GM21447 (cell line): Measurements from ENCODE around the gene L2HGDH.
"Not testable (repeated sequence)": the region's sequence is repeated elsewhere in the genome, so short reads cannot be mapped to it uniquely, and the experiment has no call there.

ENCODE experiments used
- ATAC-seq: cut with Tn5 transposase; IDR thresholded peaks from one replicate; pipeline ENCODE4 v1.9.1; 2021; ENCODE audit not compliant: unreplicated experiment

The L2HGDH gene

DNA sequence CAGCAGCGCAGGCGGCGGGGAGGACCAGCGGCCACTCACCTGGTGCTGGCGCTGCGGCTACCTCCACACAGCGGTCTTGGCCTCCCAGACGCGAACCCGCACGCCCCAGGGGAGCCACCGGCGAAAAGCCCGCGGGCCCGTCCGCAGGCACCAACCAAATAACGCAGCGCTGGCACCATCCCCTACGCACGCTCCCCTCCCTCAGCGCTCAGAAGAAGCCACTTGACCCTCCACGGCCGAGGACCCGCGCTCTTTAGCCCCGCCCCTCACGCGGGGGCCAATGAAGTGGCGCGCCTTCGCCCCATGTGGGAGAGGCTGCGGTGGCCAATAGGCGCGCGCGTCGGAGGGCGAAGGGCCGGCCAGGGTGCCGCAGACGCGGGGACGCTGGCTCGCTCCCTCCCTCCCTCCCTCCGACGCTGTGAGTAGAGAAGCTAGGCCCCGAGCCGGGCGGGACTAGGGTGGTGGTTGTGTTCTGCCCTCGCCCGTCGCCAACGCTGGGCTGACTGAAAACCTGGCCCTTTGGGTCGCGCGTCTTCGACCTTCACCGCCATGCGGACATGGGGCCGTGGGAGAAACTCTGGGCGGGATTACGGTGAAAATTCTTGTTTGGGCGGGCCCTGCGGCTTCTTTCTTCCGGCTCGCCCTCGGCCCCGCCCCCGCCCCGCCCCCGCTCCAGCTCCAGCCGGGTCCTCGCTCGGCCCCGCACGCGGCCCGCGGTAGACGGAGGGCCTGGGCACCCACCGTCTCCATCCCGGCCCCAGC lies at the start of gene L2HGDH, which contains the start of gene DMAC2L:
TSS of gene L2HGDH (minus strand) at position 258 of the 762 bp plus-strand sequence. CDS start at position 179, 79 bp downstream.
TSS of gene DMAC2L (plus strand) at position 353 of the 762 bp plus-strand sequence. CDS start 9,164 bp downstream, outside the sequence.
- ATAC-seq: peak; percentile 87

DNA sequence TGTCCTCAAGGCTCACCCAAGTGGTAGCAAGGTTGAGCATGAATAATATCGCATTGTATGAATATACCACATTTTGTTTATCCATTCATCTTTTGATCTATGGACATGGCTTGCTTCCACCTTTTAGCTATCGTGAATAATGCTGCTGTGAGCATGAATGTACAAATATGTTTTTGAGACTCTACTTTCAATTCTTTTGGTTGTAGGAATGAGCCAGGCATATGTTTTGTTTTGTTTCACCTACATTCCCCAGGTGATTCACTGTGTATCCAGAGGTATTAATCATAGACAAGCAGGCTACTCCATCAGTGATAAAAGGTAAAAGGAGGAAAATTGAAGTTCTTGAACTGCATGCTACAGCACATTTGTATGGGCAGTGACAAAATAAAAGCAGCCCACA lies 48.8 kb upstream of the L2HGDH start:
- no peak for ATAC-seq

DNA sequence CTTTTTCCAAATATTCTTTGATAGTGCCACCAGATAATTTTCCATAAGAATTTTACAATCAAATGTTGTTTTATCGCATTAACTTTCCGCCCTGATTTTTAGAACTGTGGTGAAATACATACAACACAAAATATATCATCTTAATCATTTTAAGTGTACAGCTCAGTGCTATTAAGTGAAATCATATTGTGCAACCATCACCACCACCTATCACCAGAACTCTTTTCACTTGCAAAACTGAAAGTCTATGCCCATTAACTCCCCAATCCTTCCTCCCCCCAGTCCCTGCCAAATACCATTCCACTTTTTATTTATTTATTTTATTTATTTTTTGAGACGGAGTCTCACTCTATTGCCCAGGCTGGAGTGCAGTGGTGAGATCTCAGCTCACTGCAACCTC lies 48.1 kb upstream of the L2HGDH start:
- ATAC-seq: no peak

DNA sequence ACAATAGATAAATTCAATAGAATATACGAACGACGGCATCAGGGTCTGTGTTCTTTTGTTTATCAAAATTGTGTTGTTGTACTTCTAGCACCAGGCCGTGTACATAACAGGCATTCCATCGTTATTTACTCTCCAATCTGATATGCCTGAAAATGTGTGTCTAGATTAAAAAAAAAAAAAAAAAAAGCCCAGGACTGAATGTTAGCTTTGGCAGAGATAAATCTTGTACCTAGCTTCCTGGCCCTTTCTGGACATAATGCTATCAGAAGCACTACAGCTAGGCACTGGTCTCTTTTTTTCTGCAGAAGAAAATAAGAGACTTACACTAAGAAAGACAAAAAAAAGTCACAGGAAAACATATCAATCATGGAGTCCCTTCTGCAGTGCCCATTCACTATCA lies 47.6 kb upstream of the L2HGDH start:
- ATAC-seq: no peak

DNA sequence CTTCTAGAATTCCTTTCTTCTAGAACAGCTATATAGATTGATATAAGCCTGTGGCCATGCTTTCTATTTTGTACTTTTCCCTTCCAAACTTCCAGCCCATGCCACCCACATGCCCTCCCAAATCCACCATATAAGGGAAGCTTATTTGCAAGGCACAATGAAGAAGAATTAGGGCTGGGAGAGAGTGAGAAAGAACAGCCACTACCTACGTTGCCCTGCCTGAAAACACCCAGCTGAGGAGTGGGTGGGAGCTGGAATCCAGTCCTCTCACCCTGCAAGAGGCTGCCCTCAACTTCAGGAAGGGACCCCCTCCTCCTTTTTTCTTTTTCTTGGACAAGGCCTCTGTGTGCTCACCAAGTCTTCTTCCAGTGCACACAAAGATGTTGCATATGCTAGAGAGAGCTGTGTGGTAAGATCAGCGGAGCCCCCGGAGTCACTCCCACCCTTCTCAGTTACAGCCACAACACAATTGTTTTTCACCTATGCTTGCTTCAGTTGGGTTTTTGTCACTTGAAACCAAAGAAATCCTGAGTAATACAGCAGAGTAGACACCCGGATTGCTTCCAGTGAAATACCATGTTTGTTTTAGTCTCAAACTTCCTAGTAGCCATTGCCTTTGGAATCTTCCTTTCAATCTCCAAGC lies 45.8 kb upstream of the L2HGDH start:
- ATAC-seq: no peak

DNA sequence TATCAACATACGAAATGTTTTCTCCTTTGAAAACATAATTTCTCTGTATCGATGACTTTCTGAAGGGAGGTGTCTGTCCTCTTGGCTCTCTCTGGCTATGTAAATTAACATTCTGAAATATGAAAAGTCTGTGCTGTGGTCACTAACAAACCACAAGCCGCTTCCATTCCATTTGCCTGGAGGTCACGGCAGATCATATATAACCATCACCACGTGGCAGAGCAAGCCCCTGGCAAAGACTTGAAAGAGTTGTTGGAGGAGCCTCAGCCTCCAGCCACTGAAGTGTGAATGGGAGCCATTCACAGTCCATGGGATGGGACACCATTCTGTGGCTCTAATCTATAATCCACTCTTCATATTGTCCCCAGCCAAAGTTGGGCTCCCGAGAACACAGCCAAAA lies 45.1 kb upstream of the L2HGDH start:
- no peak for ATAC-seq

DNA sequence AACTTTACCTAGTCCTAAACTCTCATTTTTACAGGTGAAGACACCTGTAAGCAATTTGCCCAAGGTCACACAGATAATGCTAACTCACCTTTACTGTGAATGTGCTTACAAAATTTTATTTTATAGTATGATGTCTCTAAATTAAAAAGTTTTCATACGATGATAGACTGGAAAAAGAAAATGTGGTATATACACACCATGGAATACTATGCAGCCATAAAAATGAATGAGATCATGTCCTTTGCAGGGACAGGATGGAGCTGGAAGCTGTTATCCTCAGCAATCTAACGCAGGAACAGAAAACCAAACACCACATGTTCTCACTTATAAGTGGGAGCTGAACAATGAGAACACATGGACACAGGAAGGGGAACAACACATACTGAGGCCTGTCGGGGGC lies 44.3 kb upstream of the L2HGDH start:
- ATAC-seq: not testable (repeated sequence)

DNA sequence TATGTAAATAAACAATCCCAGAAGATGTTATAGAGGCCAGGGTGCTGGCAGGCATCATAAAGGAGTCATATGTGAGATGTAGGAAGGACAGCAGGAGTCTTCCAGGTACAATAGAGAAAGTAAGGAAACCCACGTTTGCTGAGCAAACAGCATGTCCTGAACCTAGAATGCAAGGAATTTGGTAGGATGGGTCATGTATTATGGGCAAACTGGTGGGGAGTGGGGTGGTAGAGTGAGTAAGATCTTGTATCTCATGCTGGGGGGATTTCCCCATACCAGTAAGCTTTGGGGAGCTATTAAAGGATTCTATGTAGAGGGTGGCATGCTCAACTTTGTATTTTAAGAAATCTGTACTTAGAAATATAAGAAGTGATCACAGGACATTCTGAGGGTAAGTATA lies 43.7 kb upstream of the L2HGDH start:
- ATAC-seq: no peak

DNA sequence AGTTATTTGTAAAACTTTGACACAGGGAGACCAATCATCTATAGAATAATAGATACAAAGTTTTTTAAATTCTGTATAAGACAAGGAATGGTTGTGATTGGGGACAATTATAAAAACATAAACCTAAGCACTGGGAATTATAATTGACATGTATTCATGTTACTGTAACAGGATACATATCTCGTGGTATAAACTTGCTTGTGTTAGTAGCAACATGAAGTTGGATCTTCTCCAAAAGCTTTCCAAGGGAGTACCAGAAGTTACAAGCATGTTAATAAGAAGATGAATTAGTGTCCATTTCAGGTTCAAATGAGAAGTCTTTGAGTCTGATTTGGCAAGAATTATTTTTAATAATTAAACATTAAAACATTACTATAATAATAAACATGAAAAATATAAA lies 42.5 kb upstream of the L2HGDH start:
- no peak for ATAC-seq

DNA sequence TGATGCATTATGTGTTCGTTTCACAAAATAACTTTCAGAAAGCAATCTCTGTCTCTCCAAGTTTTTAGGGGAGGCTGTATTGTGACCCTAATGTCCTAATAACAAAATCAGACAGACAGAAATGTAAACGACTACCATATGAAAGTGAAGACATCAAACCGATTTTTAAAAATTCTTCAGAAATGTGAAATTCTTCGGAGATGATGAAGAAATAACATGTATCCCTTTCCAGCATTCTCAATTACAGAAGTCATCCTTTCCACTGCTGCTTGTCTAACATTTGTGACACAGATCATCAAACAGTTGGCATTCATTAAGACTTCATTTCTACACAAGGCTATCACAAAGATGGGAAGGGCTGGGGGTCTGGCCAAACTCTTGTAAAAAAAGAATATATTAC lies 41.1 kb upstream of the L2HGDH start:
- no peak for ATAC-seq

DNA sequence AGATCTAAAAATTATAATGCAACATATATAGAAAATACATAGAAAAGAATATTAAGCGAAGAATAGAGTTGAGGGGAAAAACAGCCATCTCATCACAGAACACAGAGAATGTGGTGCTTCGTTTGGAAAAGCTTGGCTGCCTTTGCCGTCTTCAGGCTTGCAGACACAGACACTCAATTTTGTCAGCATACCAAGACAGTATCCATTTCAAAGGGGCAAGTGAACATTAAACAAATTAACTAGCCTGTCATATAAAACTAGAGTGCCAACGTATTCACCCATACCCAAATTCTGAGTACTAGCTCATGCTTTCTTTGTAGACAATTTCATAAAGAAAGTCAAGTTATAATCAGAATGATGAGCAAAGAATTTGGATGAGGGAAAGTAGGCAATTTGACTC lies 40.6 kb upstream of the L2HGDH start:
- no peak for ATAC-seq

DNA sequence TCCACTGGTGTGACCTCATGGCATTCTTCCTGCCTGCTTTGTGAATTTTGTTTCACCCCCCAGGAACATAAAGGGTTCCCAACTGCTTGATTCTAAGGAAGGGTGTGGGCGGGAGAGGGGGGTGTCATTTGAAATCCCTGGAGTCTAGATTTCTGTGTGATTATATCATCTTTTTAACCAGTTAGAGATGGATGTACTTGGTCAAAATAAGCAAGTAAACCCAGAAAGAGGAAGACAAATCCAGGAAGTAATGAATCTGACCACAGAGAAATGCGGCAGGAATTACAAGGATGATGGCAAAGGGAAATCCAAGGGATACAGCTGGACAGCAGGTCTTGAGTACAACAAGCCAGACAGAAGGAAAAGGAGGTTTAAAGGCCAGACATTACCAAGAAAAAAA lies 38.9 kb upstream of the L2HGDH start:
- no peak for ATAC-seq

DNA sequence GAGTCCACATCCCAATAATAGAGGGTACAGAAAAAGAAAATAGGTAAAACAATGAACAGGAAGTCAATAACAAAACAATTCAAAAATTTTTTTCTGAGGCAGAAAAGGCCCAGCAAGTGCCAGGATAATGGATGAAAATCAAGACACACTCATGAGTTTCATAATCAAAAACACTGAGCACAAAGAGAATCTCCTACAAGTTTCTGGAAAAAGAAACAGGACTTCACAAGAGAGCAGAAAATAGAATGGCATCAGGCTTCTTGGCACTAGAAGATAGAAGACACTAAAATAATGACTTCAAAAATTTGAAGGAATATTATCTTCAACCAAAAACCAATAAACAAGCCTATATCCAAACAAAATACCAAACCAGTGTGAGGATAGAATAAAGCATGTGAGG lies 36.9 kb upstream of the L2HGDH start:
- ATAC-seq: no peak

DNA sequence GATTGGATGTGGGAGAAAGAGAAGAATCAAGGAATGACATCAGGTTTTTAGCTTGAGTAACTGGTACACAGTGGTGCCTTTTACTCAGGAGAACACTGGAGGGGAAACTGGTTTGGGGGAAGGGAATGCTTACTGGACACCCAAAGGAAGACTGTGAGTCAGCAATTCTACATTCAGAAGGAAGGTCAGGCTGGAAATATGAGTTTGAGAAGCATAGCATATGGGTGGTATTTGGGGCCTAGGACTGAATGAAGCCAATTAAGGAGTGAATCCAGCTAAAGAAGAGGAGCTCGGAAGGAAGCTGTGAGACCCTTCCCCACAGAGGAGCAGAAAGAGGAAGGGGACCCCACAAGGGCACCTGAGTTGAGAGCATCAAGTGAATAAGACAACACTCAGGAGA lies 35.5 kb upstream of the L2HGDH start:
- no peak for ATAC-seq

DNA sequence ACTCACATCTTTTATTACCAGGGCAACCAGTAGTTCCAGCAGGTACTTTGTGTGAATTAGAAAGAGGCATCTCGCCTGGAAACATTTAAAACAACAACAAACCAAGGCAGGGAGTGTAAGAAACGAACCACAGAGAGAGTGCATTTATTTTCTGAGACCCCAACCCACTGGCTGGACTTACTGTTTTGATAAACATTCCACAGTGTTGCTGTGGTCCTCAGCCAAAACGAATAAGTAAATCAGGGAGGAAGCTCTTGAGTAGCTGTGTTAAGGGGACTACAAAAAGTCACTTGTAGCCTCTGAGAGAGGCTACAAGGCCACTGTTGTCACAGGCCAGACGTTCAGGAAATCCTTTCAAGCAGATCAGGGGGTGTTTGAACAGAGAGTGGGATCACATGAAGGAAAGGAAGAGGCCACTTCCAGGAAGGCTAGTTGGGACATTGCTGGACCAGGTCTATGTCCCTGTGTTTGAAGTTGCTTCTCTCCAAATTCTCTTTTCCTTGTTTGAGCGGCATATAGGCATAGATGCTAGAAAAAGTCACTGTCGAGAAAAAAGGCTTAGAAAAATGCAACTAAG lies 33.9 kb upstream of the L2HGDH start:
- ATAC-seq: no peak

DNA sequence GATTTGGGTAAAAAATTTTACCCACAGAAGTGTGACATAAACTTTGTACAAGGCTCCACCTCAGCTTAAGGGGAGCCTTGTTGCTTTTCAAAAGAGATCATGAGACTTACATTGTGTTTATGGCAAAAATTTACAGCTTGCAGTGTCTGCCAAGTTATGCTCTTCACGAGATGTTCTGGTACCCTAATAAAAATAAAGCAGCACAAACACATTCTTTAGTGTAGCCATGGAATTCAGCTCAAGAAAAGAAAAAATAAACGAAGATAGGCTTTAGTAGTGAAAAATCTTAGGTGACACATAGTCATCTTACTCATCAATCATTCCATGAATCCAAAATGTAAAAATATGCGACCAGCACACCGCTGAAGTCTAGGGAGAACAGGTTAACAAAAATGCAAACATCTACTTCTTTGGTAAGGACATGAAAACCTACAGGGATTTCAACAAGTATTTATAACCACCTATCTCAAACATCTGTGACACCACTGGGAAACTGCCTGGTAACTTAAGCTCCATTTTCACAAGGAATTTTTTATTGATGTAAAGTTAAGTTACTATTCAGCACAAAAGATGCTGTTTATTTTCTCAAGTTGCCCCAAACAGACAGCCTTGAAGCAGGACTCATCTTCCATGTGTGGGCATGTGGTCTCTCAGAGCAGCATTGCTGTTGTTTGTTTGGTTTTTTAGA lies 33.0 kb upstream of the L2HGDH start:
- ATAC-seq: no peak

DNA sequence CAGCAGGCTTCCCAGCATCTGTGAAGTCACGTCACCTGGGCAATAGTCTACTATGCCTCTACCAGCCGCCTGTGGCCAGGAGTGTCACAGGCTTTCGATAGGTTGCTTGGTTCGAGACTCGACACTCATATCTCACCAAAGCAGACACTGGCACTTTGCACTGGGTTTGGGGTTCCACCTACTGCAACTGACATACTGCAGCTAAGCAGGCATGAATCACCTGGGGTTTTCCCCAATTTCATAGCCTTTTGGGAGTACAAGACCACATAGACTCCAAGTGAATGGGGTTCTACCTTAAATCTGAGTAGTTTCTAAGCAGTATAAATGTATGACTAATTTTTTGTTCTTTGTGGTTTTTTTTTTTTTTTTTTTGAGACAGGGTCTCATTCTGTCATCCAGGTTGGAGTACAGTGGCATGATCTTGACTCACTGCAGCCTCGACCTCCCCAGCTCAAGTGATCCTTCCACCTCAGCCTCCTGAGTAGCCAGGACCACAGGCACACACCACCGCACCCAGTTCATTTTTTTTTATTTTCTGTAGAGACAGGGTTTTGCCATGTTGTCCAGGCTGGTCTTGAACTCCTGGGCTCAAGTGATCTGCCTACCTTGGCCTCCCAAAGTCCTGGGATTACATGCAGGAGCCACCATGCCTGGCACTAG lies 32.2 kb upstream of the L2HGDH start:
- ATAC-seq: peak; percentile 84

DNA sequence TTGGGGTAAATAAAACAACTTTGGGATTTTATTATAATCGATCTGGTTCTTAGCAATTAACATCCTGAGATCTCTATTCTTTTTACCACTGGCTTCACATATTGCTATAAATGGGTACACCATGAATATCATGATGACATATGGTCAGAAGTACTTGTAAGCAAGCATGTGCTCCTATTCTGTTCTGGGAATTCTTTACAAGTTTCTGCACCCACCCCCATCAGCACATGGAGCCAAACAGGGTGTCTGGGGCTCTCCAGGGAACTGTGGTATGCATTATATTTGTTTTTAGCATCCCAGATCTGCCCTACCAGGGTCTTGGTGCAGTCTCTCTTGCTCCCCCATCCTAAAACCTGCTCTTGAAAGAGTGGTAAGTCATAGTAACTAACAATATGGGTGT lies 31.4 kb upstream of the L2HGDH start:
- no peak for ATAC-seq

DNA sequence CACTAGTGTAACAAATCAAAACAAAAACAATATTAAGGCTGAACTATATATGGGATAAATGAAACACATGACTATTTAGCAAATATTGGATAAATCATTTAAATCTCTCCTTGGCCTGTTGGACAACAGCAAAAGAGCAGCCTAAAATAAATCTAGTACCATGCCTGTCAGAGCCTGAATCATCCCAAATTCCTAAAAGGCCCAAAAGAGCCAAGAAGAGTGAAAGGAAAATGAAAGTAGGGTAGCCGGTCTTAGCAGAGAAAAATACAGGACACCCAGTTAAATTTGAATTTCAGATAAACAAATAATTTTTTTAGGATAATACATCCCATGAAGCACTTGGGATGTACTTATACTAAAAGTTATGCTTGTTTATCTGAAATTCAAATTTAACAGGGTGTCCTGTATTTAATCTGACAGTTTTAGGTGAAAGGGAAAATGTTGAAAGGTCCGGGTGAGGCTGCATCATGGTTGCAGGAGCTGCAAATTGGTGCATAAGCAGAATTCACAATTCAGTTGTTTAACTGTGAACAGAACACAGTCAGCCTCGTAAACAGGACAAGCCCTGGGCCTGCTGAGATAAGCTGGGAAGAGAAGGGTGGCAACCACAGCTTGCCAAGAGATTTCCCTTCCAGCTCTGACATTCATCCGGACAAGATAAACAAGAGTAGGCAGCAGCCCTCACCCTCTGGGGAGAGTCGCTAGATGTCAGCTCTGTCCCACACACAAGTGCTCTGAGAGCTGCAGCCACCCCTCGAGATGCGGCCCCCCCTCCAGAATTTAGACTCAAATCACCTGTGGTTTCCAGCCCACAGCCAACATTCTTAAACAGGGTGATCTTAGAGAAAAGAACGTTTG lies 30.4 kb upstream of the L2HGDH start:
- ATAC-seq: peak; percentile 51

DNA sequence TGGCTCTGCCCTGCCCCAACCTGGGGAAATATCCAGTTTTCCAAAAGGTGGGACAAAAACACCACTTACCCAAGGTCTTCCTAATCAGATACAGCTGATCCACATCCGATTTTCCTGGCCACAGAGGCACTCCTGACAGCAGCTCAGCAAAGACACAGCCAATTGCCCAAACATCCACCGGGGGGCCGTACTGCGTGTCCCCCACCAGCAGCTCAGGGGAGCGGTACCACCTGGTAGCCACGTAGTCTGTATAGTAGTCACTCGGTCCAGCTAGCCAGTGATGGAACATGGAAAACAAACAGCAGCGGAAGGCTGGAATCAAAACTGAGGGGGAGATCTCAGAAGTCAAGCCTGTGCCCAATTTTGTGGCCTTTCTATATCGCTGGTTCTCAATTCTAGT lies 28.9 kb upstream of the L2HGDH start:
- ATAC-seq: no peak
